Fibroblast of the aortic adventitia (primary cell): Measurements from ENCODE around the gene PRSS56. TPM values are rescaled to one million over a fixed set of nuclear protein-coding genes. Genes with fewer than 3 reads are reported as not detected.

Source experiments
- DNase-seq: peaks from one replicate; pipeline ENCODE4 v3.0.0-alpha.2; 2010; ENCODE audit warnings: low read depth
- H3K4me3 ChIP-seq: 2 replicates; pipeline ENCODE4 v1.5.1; 2011; ENCODE audit warnings: low read depth, mild to moderate bottlenecking, control low read depth, low read length, moderate library complexity
- total RNA-seq: library from RNA; depleted of rRNA; stranded (reverse); fragments of >200 nt; gene quantifications from 2 replicates; pipeline ENCODE4 v1.2.3, GENCODE V29; 2012; ENCODE audit warnings: low replicate concordance
- TF ChIP-seq, protein P1 (sequence below): IDR thresholded peaks from 2 replicates; pipeline ENCODE4 v1.5.1; 2011; ENCODE audit warnings: mild to moderate bottlenecking, low read length, control low read depth, inconsistent platforms; ENCODE audit not compliant: insufficient read depth

The PRSS56 gene
- total RNA-seq, 1 donor, result not detected

DNA sequence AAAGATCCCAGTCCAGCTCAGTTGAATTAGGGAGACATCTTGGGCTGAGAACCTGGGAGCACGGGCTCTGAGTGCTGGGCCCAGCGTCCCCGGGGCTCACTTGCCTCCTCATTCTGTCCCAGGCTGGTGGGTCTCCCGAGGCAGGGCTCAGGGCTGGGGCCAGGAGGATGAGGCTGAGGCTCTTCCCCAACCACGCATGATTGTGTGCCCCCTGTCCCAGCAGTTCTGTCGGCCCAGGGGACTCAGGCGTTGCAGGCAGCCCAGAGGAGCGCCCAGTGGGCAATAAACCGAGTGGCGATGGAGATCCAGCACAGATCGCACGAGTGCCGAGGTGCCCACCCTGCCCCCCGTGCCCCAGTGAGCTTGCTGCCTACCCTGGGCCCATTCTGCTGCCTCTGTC lies 910 bp downstream of the PRSS56 start:
- H3K4me3 ChIP-seq, result no peak overlapping the region
- TF ChIP-seq, protein P1, sequence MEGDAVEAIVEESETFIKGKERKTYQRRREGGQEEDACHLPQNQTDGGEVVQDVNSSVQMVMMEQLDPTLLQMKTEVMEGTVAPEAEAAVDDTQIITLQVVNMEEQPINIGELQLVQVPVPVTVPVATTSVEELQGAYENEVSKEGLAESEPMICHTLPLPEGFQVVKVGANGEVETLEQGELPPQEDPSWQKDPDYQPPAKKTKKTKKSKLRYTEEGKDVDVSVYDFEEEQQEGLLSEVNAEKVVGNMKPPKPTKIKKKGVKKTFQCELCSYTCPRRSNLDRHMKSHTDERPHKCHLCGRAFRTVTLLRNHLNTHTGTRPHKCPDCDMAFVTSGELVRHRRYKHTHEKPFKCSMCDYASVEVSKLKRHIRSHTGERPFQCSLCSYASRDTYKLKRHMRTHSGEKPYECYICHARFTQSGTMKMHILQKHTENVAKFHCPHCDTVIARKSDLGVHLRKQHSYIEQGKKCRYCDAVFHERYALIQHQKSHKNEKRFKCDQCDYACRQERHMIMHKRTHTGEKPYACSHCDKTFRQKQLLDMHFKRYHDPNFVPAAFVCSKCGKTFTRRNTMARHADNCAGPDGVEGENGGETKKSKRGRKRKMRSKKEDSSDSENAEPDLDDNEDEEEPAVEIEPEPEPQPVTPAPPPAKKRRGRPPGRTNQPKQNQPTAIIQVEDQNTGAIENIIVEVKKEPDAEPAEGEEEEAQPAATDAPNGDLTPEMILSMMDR, result no peak

DNA sequence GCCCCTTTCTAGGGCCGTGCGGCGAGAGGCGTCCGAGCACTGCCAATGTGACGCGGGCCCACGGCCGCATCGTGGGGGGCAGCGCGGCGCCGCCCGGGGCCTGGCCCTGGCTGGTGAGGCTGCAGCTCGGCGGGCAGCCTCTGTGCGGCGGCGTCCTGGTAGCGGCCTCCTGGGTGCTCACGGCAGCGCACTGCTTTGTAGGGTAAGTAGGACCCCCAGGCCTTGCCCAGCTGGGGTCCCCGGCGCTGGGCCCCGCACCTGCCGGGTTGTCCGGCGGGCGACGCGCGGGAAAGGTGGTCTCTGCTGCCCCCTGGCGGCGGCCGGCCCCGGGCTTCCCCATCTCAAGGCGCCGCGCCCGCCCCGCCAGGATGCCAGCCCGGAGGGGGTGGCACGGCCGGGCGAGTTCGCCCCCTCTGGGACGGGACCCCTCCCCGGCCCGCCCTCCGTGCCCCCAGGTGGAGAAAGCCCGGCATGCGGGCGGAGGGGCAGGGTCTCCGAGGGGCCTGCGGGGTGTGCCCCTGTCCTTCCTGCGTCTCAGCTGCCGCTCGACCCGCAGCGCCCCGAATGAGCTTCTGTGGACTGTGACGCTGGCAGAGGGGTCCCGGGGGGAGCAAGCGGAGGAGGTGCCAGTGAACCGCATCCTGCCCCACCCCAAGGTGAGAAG lies 1.9 kb downstream of the PRSS56 start:
- TF ChIP-seq, protein P1, result peak; percentile 54
- DNase-seq, result no peak
- no peak overlapping the region for H3K4me3 ChIP-seq

More for the DNA sequence above, 910 bp downstream of the PRSS56 start:
- no peak for DNase-seq

DNA sequence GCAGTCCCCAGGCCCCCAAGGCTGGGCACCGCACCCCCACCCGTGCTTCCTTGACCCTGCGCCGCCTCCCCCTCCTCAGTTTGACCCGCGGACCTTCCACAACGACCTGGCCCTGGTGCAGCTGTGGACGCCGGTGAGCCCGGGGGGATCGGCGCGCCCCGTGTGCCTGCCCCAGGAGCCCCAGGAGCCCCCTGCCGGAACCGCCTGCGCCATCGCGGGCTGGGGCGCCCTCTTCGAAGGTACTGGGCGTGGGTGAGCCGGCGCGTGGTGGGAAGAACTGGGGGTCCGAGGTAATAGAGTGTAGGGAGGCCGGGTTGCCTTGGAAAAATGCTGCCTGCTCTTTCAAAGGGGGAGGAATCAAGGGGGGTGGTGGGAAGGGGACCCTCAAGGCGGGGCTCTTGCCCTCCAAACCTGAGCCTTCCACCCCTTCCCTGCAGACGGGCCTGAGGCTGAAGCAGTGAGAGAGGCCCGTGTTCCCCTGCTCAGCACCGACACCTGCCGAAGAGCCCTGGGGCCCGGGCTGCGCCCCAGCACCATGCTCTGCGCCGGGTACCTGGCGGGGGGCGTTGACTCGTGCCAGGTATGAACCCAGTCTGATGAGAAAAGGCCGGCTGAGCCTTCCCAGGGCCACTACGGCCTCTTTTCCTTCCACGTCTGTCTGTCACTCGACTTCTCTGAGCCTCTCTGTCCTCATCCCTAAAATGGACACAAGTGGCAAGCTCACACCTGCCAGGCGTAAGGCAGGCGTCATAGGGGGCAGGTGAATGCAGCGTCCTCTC lies 2.6 kb downstream of the PRSS56 start:
- TF ChIP-seq, protein P1, result no peak
- DNase-seq, result no peak
- no peak overlapping the region for H3K4me3 ChIP-seq

DNA sequence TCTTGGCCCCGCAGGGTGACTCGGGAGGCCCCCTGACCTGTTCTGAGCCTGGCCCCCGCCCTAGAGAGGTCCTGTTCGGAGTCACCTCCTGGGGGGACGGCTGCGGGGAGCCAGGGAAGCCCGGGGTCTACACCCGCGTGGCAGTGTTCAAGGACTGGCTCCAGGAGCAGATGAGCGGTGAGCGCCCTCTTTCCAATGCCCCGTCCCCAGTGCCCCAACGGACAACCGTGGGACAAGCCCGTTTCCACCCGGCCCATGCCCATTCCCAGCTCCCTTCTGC lies 3.2 kb downstream of the PRSS56 start:
- TF ChIP-seq, protein P1, result no peak
- no peak overlapping the region for H3K4me3 ChIP-seq
- DNase-seq, result no peak

DNA sequence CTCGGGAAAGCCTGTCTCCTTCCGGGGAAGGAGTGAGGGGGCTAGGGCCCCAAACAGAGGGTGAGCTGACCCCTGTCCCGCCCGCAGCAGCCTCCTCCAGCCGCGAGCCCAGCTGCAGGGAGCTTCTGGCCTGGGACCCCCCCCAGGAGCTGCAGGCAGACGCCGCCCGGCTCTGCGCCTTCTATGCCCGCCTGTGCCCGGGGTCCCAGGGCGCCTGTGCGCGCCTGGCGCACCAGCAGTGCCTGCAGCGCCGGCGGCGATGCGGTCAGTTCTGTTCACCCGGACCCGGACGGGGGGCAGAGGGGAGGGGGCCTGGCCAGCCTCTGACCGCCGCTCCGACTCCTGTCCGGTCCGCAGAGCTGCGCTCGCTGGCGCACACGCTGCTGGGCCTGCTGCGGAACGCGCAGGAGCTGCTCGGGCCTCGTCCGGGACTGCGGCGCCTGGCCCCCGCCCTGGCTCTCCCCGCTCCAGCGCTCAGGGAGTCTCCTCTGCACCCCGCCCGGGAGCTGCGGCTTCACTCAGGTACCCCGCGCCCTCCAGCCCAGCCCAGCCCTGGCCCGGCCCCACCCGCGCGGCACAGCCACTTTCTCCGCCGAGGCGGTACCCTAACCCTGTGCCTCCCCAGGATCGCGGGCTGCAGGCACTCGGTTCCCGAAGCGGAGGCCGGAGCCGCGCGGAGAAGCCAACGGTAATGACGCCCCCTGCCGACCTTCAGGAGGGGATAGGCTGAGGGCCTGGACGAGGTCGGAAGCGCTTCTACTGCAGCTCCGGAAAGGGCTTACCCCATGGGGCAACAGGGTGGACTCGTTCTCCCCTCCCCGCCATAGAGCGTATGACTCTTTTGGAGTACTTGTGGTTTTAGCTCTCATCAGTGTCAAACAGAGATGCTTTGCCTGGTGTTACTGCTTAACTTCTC lies 3.8 kb downstream of the PRSS56 start:
- TF ChIP-seq, protein P1, result no peak
- H3K4me3 ChIP-seq, result peak overlapping the region; percentile 13
- DNase-seq, result peak; percentile 14

DNA sequence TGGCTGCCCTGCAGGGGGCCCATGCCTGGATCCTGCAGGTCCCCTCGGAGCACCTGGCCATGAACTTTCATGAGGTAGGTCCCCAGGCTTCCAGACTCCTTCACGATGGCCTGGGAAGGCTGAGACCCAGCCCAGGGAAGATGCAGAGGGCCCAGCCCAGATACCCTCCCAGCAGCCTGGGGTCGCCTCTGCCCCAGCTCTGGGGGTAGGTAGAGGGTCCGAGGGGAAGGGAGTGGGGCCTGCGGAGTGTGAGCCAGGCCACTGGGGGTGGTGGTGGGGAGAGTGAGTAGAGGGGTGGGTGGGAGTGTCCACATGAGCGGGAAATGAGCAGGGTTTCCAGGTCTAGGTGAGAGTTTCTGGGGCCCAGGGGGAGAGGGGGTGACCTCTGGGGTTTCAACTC lies 4.6 kb downstream of the PRSS56 start:
- no peak for DNase-seq

More for the DNA sequence above, 4.6 kb downstream of the PRSS56 start:
- no peak overlapping the region for H3K4me3 ChIP-seq
- TF ChIP-seq, protein P1, result no peak
